Measurements from ENCODE around the gene EBF3.

Gene EBF3

DNA sequence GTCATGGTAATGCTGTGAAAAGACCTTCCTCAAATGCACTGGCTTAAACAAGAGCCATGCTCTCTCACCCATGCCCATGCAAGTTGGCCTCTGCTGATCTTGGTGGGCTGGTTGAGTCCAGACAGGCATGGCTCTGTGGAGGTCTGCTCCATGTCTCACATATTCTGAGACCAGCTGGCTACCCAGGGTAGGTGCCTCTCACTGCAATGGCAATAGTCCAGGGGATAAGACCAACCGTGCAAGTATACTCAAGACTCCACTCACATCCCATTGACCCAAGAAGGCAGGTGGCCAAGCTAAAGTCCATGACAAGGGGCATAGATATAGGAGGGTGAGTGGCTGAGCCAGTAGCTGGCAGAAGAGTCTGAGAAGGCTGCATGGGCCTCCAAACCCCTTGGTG lies 14.2 kb upstream of the EBF3 start:
- TF ChIP-seq, protein P1, sequence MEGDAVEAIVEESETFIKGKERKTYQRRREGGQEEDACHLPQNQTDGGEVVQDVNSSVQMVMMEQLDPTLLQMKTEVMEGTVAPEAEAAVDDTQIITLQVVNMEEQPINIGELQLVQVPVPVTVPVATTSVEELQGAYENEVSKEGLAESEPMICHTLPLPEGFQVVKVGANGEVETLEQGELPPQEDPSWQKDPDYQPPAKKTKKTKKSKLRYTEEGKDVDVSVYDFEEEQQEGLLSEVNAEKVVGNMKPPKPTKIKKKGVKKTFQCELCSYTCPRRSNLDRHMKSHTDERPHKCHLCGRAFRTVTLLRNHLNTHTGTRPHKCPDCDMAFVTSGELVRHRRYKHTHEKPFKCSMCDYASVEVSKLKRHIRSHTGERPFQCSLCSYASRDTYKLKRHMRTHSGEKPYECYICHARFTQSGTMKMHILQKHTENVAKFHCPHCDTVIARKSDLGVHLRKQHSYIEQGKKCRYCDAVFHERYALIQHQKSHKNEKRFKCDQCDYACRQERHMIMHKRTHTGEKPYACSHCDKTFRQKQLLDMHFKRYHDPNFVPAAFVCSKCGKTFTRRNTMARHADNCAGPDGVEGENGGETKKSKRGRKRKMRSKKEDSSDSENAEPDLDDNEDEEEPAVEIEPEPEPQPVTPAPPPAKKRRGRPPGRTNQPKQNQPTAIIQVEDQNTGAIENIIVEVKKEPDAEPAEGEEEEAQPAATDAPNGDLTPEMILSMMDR (IDR thresholded peaks at IDR 0.05; ENCODE audit: poor library complexity, severe bottlenecking) = no peak

DNA sequence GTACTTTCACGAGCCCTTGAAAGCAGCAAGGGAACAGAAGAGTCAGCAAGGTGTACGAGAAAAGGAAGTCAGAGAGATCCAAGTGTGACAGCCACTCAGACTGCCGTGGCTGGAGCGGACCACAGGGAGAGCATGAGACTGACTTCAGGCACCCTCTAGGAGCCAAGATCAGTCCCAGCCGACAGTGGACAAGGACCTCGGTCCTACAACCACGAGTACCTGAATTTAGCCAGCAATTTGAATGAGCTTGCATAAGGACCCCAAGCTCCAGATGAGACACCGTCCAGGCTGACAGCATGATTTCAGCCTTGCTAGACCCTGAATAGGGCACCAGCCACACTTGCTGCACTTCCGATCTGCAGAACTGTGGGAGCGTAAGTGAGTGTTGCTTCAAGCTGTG lies 13.7 kb upstream of the EBF3 start:
- TF ChIP-seq, protein P1 (IDR thresholded peaks at IDR 0.05; ENCODE audit: poor library complexity, severe bottlenecking) = no peak
- H3K36me3 ChIP-seq (ENCODE audit: low read depth) = no peaks in the 10 kb centered on the region
- H3K27ac ChIP-seq (ENCODE audit: poor library complexity, severe bottlenecking) = no peak overlapping the region
- no peak overlapping the region for H3K4me3 ChIP-seq (ENCODE audit: severe bottlenecking)
- no peaks in the 10 kb centered on the region for H3K9me3 ChIP-seq (ENCODE audit: severe bottlenecking)
- DNase-seq (ENCODE audit: low spot score) (no peak), ATAC-seq (ENCODE audit: low read depth) (no peak)
- no peaks in the 10 kb centered on the region for H3K4me1 ChIP-seq (ENCODE audit: insufficient read depth, poor library complexity, severe bottlenecking)
- H3K27me3 ChIP-seq (ENCODE audit: insufficient read depth, poor library complexity, severe bottlenecking) = peaks cover 10% of the 10 kb centered on the region

More for the DNA sequence above, 14.2 kb upstream of the EBF3 start:
- peaks cover 8% of the 10 kb centered on the region for H3K27me3 ChIP-seq (ENCODE audit: insufficient read depth, poor library complexity, severe bottlenecking)
- DNase-seq (ENCODE audit: low spot score) (no peak), ATAC-seq (ENCODE audit: low read depth) (no peak)
- no peaks in the 10 kb centered on the region for H3K36me3 ChIP-seq (ENCODE audit: low read depth)
- no peaks in the 10 kb centered on the region for H3K9me3 ChIP-seq (ENCODE audit: severe bottlenecking)
- H3K4me1 ChIP-seq (ENCODE audit: insufficient read depth, poor library complexity, severe bottlenecking) = no peaks in the 10 kb centered on the region
- H3K27ac ChIP-seq (ENCODE audit: poor library complexity, severe bottlenecking) = no peak overlapping the region
- no peak overlapping the region for H3K4me3 ChIP-seq (ENCODE audit: severe bottlenecking)

DNA sequence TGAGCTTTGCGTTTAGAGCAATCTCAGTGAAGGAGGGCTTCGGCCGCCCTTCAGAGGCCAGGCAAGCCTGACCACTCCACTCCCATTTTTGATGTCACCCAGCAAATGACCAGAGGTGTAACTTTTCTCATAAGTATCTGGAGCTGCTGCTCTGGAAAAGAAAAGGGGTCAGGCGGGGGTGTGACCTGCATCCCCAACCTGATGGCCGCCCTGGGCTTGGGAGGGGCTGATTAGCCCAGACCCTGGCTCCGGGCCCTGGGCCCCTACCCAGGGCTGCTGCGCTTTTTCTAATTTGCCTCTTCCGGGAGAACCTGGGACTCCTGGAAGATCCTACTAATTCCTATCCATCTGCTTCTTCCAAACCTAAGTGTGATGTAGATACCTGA lies 9.6 kb upstream of the EBF3 start:
- Histone ChIP-seq H3K27ac (ENCODE audit: poor library complexity, severe bottlenecking) (no peak overlapping the region), H3K4me3 (ENCODE audit: severe bottlenecking) (no peak overlapping the region), H3K9me3 (ENCODE audit: severe bottlenecking) (no peaks in the 10 kb centered on the region), H3K36me3 (ENCODE audit: low read depth) (no peaks in the 10 kb centered on the region), H3K27me3 (ENCODE audit: insufficient read depth, poor library complexity, severe bottlenecking) (peaks cover 48% of the 10 kb centered on the region), H3K4me1 (ENCODE audit: insufficient read depth, poor library complexity, severe bottlenecking) (no peaks in the 10 kb centered on the region)
- ATAC-seq (ENCODE audit: low read depth) (no peak), DNase-seq (ENCODE audit: low spot score) (no peak)
- TF ChIP-seq, protein P1 (IDR thresholded peaks at IDR 0.05; ENCODE audit: poor library complexity, severe bottlenecking) = no peak

DNA sequence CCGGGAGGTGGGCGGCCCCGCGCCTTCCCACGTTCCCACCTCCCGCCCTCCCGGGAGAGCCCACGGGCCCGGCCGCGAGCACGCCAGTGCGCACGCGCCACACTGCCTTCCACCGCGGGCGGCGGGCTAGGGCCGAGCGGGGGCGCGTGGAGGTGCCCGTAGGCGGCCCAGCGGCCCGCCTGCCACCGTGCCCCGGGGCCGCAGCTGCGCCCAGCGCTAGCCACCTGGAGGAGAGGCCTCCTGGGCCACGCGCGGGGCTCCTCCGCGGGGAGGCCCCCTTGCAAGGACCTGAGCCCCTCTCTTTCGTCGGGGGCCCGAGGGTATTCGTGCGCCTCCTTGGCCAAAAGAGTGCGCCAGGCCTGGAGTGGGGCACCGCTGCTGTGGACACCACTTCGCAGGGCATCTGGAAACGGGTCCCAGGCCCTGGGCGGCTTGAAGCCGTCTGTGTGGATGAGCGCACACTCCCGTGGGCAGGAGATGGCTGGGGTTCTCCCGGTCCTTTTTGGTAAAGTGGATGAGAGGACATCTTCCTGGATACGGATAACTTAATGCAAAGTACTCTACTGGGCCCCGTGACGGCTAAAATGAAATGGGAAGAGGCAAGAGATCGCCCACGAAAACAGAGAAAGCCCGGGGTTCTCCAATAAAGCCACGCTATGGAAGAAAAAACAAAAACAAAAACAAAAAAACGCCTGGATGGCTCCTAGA lies 9.0 kb upstream of the EBF3 start:
- Histone ChIP-seq H3K9me3 (ENCODE audit: severe bottlenecking) (no peaks in the 10 kb centered on the region), H3K27ac (ENCODE audit: poor library complexity, severe bottlenecking) (no peak overlapping the region), H3K36me3 (ENCODE audit: low read depth) (no peaks in the 10 kb centered on the region), H3K4me1 (ENCODE audit: insufficient read depth, poor library complexity, severe bottlenecking) (no peaks in the 10 kb centered on the region), H3K27me3 (ENCODE audit: insufficient read depth, poor library complexity, severe bottlenecking) (peaks cover 54% of the 10 kb centered on the region), H3K4me3 (ENCODE audit: severe bottlenecking) (no peak overlapping the region)
- TF ChIP-seq, protein P1 (IDR thresholded peaks at IDR 0.05; ENCODE audit: poor library complexity, severe bottlenecking) = no peak
- DNase-seq (ENCODE audit: low spot score) = no peak
- no peak for ATAC-seq (ENCODE audit: low read depth)

All from RWPE2 (cell line).